ENCODE results near the gene LEFTY1.
"Not testable (repeated sequence)": the region's sequence is repeated elsewhere in the genome, so short reads cannot be mapped to it uniquely, and the experiment has no call there.

Gene LEFTY1

GRCh38 chr1:225889743-225890142 is 797 bp upstream of the LEFTY1 start:
- Histone ChIP-seq H3K9me2 (replicated peaks; ENCODE audit: control insufficient read depth, low read length) (no peaks in the 10 kb centered on the region), H3F3A (ENCODE audit: control insufficient read depth, insufficient read depth) (no peaks in the 10 kb centered on the region), H3K4me1 (ENCODE audit: control insufficient read depth, low read length) (no peaks in the 10 kb centered on the region), H3K4me3 (ENCODE audit: low read length) (no peak overlapping the region), H3K4me2 (ENCODE audit: low read length) (no peak overlapping the region), H4K20me1 (ENCODE audit: control insufficient read depth, insufficient read depth, low read depth, low read length) (no peaks in the 10 kb centered on the region), H3K27me3 (ENCODE audit: control insufficient read depth, low read length) (no peaks in the 10 kb centered on the region), H3K79me2 (ENCODE audit: control insufficient read depth, low read length) (no peaks in the 10 kb centered on the region), H3K9me3 (ENCODE audit: control insufficient read depth, insufficient read depth, low read length) (no peaks in the 10 kb centered on the region), H3K36me3 (ENCODE audit: control insufficient read depth, low read length) (no peaks in the 10 kb centered on the region), H3K27ac (ENCODE audit: low read depth, low read length) (no peak overlapping the region)
- TF ChIP-seq EZH2phosphoT487 (IDR thresholded peaks at IDR 0.05; ENCODE audit: borderline replicate concordance, low read length) (no peak), CTCF (IDR thresholded peaks at IDR 0.05; ENCODE audit: low read depth, low read length, poor library complexity, severe bottlenecking) (no peak)

- no peaks in the 10 kb centered on the region for H3F3A ChIP-seq (ENCODE audit: control insufficient read depth, insufficient read depth)
- no peaks in the 10 kb centered on the region for H3K79me2 ChIP-seq (ENCODE audit: control insufficient read depth, low read length)
- H3K27me3 ChIP-seq (ENCODE audit: control insufficient read depth, low read length): peaks cover 5% of the 10 kb centered on the region
- no peak overlapping the region for H3K4me2 ChIP-seq (ENCODE audit: low read length)
- H3K4me3 ChIP-seq (ENCODE audit: low read length): no peak overlapping the region
- H3K36me3 ChIP-seq (ENCODE audit: control insufficient read depth, low read length): no peaks in the 10 kb centered on the region
- H3K27ac ChIP-seq (ENCODE audit: low read depth, low read length): no peak overlapping the region
- H4K20me1 ChIP-seq (ENCODE audit: control insufficient read depth, insufficient read depth, low read depth, low read length): no peaks in the 10 kb centered on the region
- no peaks in the 10 kb centered on the region for H3K4me1 ChIP-seq (ENCODE audit: control insufficient read depth, low read length)
- H3K9me3 ChIP-seq (ENCODE audit: control insufficient read depth, insufficient read depth, low read length): no peaks in the 10 kb centered on the region
- TF ChIP-seq EZH2phosphoT487 (IDR thresholded peaks at IDR 0.05; ENCODE audit: borderline replicate concordance, low read length) (no peak), CTCF (IDR thresholded peaks at IDR 0.05; ENCODE audit: low read depth, low read length, poor library complexity, severe bottlenecking) (no peak)
- H3K9me2 ChIP-seq (replicated peaks; ENCODE audit: control insufficient read depth, low read length): no peaks in the 10 kb centered on the region
Measured at GRCh38 chr1:225888289-225888897, 553 bp downstream of the LEFTY1 start.

- H3K36me3 ChIP-seq (ENCODE audit: control insufficient read depth, low read length); H3K9me2 ChIP-seq (replicated peaks; ENCODE audit: control insufficient read depth, low read length); H3K9me3 ChIP-seq (ENCODE audit: control insufficient read depth, insufficient read depth, low read length); H3F3A ChIP-seq (ENCODE audit: control insufficient read depth, insufficient read depth); H3K79me2 ChIP-seq (ENCODE audit: control insufficient read depth, low read length); H3K27ac ChIP-seq (ENCODE audit: low read depth, low read length); H4K20me1 ChIP-seq (ENCODE audit: control insufficient read depth, insufficient read depth, low read depth, low read length); H3K4me1 ChIP-seq (ENCODE audit: control insufficient read depth, low read length); H3K4me3 ChIP-seq (ENCODE audit: low read length); H3K4me2 ChIP-seq (ENCODE audit: low read length): not testable (repeated sequence)
- peaks cover 12% of the 10 kb centered on the region for H3K27me3 ChIP-seq (ENCODE audit: control insufficient read depth, low read length)
Measured at GRCh38 chr1:225887554-225888288, 1.2 kb downstream of the LEFTY1 start.

- peaks cover 9% of the 10 kb centered on the region for H3K4me1 ChIP-seq (ENCODE audit: control insufficient read depth, low read length)
Measured at GRCh38 chr1:225887030-225887314, 2.0 kb downstream of the LEFTY1 start.

More at GRCh38 chr1:225887030-225887314, 2.0 kb downstream of the LEFTY1 start:
- H3F3A ChIP-seq (ENCODE audit: control insufficient read depth, insufficient read depth): no peaks in the 10 kb centered on the region
- no peak overlapping the region for H3K27ac ChIP-seq (ENCODE audit: low read depth, low read length)
- peaks cover 20% of the 10 kb centered on the region for H3K27me3 ChIP-seq (ENCODE audit: control insufficient read depth, low read length)
- no peaks in the 10 kb centered on the region for H3K36me3 ChIP-seq (ENCODE audit: control insufficient read depth, low read length)
- H3K9me3 ChIP-seq (ENCODE audit: control insufficient read depth, insufficient read depth, low read length): no peaks in the 10 kb centered on the region
- TF ChIP-seq CTCF (IDR thresholded peaks at IDR 0.05; ENCODE audit: low read depth, low read length, poor library complexity, severe bottlenecking): no peak
- TF ChIP-seq EZH2phosphoT487 (IDR thresholded peaks at IDR 0.05; ENCODE audit: borderline replicate concordance, low read length): no peak
- no peaks in the 10 kb centered on the region for H3K9me2 ChIP-seq (replicated peaks; ENCODE audit: control insufficient read depth, low read length)
- H3K79me2 ChIP-seq (ENCODE audit: control insufficient read depth, low read length): no peaks in the 10 kb centered on the region
- no peak overlapping the region for H3K4me3 ChIP-seq (ENCODE audit: low read length)
- no peak overlapping the region for H3K4me2 ChIP-seq (ENCODE audit: low read length)
- no peaks in the 10 kb centered on the region for H4K20me1 ChIP-seq (ENCODE audit: control insufficient read depth, insufficient read depth, low read depth, low read length)

All from DOHH2 (cell line).